ENCODE data around the gene RAD52. TPM values are rescaled to one million over a fixed set of nuclear protein-coding genes. Genes with fewer than 3 reads are reported as not detected.

RAD52 gene
- total RNA-seq, 1 experiment from 2014 or later, result 15.3 TPM

DNA sequence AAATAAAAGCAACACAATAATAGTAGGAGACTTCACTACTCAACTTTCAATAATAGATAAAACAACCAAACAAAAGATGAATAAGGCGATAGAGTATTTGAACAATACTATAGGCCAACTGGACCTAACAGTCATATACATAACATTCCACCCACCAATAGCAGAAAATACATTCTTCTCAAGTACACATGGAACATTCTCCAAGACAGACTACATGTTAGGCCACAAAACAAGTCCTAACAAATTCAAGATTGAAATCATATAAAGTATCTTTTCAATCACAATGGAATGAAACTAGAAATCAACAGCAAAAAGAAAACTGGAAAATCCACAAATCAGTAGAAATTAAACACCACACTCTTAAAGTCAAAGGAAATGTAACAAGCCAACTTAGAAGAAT, 28.8 kb downstream of the RAD52 start:
- H3K36me3 Mint-ChIP-seq (ENCODE audit: insufficient read depth in 1 of 3, low read depth in 3 of 3), result peaks cover 40 to 72% (median 64%) of the 10 kb centered on the region in 3 experiments
- no peaks in the 10 kb centered on the region for H3K23me2 ChIP-seq (ENCODE audit: insufficient read length, low read depth, low read length, poor library complexity, severe bottlenecking)
- WGBS (ENCODE audit: extremely low coverage, insufficient read length, low lambda C conversion rate), result no CpG with 5 or more reads among the region's 1 CpG

More for the DNA sequence above, 28.8 kb downstream of the RAD52 start:
- H2BK20ac ChIP-seq (ENCODE audit: low read depth, low read length, poor library complexity, severe bottlenecking), result no peak overlapping the region
- H2BK5ac ChIP-seq (ENCODE audit: insufficient read length, low read length), result no peak overlapping the region
- H3K27me3 ChIP-seq (ENCODE audit: insufficient read depth, low read length), result no peaks in the 10 kb centered on the region
- H3K56ac ChIP-seq (ENCODE audit: insufficient read length, low read depth, low read length), result no peak overlapping the region
- no peaks in the 10 kb centered on the region for H3K9me3 ChIP-seq (ENCODE audit: control insufficient read depth, low read depth, low read length)
- H3T11ph ChIP-seq (ENCODE audit: low read length), result no peak overlapping the region
- H3K27ac ChIP-seq (ENCODE audit: insufficient read length, low read depth, low read length), result no peak overlapping the region
- H3K27me3 Mint-ChIP-seq (ENCODE audit: low read depth), result no peaks in the 10 kb centered on the region
- no peaks in the 10 kb centered on the region; a peak in 2 of 5 replicates for H3K9me3 Mint-ChIP-seq
- no peak overlapping the region for H3K14ac ChIP-seq (ENCODE audit: insufficient read depth, low read length)
- no peak overlapping the region for H3K4me3 Mint-ChIP-seq
- no peak overlapping the region for H3K18ac ChIP-seq (ENCODE audit: insufficient read length, low read depth, low read length)
- no peak overlapping the region for H3K4ac ChIP-seq (ENCODE audit: low read depth, low read length)
- no peak overlapping the region for H3K4me2 ChIP-seq (ENCODE audit: insufficient read depth, insufficient read length, low read length)
- H4K8ac ChIP-seq (replicated peaks; ENCODE audit: insufficient read length, low read depth, low read length), result no peak overlapping the region
- TF ChIP-seq, protein P1, sequence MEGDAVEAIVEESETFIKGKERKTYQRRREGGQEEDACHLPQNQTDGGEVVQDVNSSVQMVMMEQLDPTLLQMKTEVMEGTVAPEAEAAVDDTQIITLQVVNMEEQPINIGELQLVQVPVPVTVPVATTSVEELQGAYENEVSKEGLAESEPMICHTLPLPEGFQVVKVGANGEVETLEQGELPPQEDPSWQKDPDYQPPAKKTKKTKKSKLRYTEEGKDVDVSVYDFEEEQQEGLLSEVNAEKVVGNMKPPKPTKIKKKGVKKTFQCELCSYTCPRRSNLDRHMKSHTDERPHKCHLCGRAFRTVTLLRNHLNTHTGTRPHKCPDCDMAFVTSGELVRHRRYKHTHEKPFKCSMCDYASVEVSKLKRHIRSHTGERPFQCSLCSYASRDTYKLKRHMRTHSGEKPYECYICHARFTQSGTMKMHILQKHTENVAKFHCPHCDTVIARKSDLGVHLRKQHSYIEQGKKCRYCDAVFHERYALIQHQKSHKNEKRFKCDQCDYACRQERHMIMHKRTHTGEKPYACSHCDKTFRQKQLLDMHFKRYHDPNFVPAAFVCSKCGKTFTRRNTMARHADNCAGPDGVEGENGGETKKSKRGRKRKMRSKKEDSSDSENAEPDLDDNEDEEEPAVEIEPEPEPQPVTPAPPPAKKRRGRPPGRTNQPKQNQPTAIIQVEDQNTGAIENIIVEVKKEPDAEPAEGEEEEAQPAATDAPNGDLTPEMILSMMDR (conservative IDR thresholded peaks at IDR 0.05), result no peak
- no peak overlapping the region for H3K9ac ChIP-seq (ENCODE audit: extremely low read depth, insufficient read length, low read length)
- peaks cover 0 to 7% of the 10 kb centered on the region in 2 experiments; a peak in 1 of 4 replicates for H3K4me1 Mint-ChIP-seq
- no peak overlapping the region for H4K91ac ChIP-seq (ENCODE audit: insufficient read length, low read depth, low read length)
- no peaks in the 10 kb centered on the region for H4K20me1 ChIP-seq (ENCODE audit: control insufficient read depth, insufficient read depth, insufficient read length)
- no peaks in the 10 kb centered on the region for H3K79me2 ChIP-seq (ENCODE audit: insufficient read depth, low read length)
- no peaks in the 10 kb centered on the region for H3K4me1 ChIP-seq (ENCODE audit: insufficient read depth, low read length)
- H2BK15ac ChIP-seq (ENCODE audit: low read depth, low read length), result no peak overlapping the region
- H4K5ac ChIP-seq (ENCODE audit: insufficient read length, low read depth, low read length), result no peak overlapping the region
- no peak overlapping the region for H2BK12ac ChIP-seq (ENCODE audit: insufficient read length, low read depth, low read length)
- no peak overlapping the region for H2AK5ac ChIP-seq (ENCODE audit: insufficient read length, low read length)
- no peak overlapping the region for H2AFZ ChIP-seq (ENCODE audit: low read length)
- no peak overlapping the region for H2BK120ac ChIP-seq (ENCODE audit: low read depth, low read length, poor library complexity, severe bottlenecking)
- no peaks in the 10 kb centered on the region for H3K79me1 ChIP-seq (ENCODE audit: insufficient read depth, low read depth, low read length, poor library complexity, severe bottlenecking)
- H3K23ac ChIP-seq (ENCODE audit: insufficient read length, low read depth, low read length), result no peak overlapping the region
- peak overlapping the region in 1 of 3 experiments; percentile 47; a peak in 1 of 7 replicates for H3K27ac Mint-ChIP-seq
- no peak for DNase-seq
